ENCODE data around the gene PPP4C.
"Not testable (repeated sequence)": the region's sequence is repeated elsewhere in the genome, so short reads cannot be mapped to it uniquely, and the experiment has no call there.

The PPP4C gene

GRCh38 chr16:30096862-30097563 lies 21.2 kb downstream of the PPP4C start:
- no peak for DNase-seq

DNA sequence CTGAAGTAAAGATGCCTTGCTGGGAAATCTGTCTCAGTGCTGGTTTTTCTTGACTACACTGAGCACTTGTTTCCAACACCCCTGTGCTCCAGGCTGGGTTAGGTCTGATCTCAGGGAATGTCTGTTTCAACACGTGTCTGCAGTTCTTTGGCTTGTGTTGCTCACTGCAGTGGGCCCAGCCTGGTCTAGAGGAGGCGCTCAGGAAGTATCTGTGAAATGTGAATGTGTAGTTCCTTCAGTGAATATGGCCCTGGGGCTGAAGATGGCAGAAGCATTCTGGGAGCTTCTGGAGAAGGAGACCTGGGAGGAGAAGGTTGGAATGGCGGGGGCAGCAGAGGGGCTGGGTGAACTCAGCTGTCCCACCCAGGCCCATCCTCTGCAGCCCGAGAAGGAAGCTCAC lies 28.3 kb downstream of the PPP4C start:
- no peak for DNase-seq

- no peak for DNase-seq
Measured at GRCh38 chr16:30104492-30104891, 28.7 kb downstream of the PPP4C start.

DNA sequence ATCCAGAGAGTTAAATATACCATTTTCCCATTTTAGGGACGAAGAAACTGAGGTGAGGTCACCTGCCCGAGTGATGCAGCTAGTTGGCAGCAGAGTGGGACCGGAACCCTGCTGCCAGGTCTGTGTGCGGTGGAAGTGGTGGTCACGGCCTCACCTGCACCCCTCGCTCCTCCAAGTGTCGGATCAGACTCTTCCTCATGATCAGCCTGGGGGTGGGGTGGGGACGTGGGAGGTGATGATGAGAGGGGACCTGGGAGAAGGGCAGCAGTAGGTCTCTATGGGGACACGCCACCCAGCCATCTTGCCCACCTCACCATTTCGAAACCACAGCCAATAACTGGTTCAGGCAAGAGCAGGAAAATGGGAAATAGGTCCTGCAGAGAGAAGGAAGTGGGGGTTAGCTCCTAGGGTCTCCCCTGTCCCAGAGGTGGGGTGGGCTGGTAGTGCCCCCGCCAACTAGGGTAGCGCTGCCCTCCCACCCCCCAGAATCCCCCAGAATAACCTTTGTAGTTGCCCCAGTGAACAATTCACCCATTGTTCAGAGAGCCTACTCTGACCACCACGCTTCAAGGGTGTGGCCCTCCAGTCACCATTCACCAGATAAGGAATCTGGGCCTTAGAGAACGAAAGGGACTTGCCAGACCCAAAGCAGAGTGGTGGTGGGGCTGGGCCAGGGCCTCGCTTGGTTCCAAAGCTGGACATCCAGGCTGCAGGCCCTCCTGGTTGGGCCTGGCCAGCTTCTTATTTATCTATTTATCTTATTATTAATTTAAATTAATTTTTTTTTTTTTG lies 32.5 kb downstream of the PPP4C start:
- no peak for DNase-seq

DNA sequence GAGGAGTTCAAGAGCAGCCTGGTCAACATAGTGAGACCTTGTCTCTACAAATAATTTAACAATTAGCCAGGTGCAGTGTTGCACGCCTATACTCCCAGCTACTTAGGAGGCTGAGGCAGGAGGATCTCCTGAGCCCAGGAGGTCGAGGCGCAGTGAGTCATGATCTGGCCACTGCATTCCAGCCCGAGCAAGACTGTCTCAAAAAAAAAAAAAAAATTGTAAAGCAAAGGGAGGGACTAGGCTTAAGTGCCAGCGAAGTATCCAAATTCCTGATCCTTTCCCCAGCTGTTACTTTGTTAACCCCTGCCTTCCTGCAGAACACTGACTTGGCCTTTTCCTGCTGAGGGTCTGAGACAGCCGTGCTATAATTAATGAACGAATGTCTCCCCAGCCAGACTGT lies 34.9 kb downstream of the PPP4C start:
- no peak for DNase-seq

DNA sequence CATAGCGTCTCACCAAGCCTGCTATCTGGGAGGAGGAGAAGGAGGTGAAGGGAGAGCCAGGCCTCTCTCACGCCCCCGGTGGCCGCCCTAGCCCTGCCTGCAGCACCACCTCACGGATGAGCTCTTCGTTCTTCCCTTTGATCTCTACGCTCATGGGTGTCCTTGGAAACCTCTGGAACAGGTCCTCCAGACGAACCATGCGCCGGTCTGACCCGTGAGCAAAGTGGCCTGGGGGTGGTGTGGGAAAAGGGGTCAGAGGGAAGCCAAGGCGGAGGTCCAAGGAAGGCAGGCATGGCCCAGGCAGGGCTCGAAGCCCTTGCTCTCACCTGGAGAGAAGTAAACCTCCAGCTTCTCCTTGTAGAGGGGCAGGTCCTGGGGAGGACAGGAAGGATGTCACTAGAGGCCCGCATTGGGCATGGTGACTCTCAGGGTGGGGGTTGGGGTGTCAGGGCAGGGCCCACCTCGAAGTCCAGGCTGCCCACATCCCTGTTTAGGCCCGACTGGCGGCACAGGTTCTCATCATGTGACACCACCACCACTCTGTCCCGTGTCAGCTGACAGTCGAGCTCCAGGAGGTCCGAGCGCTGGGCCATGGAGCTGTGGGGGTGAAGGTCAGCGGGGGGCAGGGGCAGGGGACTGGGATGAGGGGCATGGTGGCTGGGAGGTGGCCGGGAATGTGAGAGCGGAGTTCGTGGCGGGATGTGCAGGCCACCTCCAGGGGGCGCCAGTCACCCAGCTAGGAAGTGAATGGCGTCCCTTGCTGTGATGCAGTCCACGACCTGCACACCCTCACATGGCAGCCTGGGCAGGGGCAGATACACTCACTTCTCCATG lies 36.6 kb downstream of the PPP4C start:
- DNase-seq: peak in 3 of 5 donors; percentile 43 to 67 (median 46)

- no peak for DNase-seq
Measured at GRCh38 chr16:30113031-30113710, 37.4 kb downstream of the PPP4C start, which contains the start of gene GDPD3. TSS of gene GDPD3 (minus strand) at chr16:30113537. CDS start at chr16:30113478, 59 bp downstream.

DNA sequence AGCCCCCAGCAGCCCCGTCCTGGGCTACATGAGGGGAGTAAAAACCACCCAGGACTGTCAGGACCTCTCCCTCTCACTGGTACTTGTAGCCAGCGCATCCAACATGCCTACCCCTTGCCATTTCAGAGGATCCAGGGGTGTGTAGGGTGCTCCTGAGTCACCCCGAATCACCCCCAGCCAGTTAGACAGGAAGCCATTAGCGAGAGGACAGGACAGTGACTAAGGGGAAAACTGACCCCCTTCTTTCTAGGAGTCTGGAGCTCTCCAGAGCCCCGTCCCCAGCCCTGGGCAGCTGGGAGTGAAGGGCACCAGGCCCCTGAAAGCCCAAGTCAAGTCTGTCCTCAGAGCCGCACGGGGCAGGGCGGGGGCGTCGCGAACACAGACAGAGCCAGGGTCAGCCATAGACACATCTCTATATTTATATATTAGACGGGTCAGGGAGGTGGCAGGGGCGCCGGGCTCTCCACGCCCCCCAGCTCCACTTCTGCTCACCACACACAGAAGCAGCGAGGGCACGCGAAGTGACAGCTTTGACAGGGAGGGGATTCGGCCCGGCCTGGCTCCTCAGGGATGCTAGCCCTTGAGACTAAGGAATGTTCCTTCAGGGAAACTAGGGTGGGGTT lies 38.0 kb downstream of the PPP4C start:
- no peak for DNase-seq

GRCh38 chr16:30114411-30114810 lies 38.6 kb downstream of the PPP4C start:
- no peak for DNase-seq

- DNase-seq: not testable (repeated sequence)
Measured at GRCh38 chr16:30114833-30115232, 39.0 kb downstream of the PPP4C start.

- no peak for DNase-seq
Measured at GRCh38 chr16:30115238-30115637, 39.4 kb downstream of the PPP4C start.

- DNase-seq: no peak
Measured at GRCh38 chr16:30116291-30117207, 40.8 kb downstream of the PPP4C start.

GRCh38 chr16:30117768-30118167 lies 42.0 kb downstream of the PPP4C start:
- no peak for DNase-seq

- DNase-seq: no peak
Measured at GRCh38 chr16:30119428-30119827, 43.6 kb downstream of the PPP4C start.

DNA sequence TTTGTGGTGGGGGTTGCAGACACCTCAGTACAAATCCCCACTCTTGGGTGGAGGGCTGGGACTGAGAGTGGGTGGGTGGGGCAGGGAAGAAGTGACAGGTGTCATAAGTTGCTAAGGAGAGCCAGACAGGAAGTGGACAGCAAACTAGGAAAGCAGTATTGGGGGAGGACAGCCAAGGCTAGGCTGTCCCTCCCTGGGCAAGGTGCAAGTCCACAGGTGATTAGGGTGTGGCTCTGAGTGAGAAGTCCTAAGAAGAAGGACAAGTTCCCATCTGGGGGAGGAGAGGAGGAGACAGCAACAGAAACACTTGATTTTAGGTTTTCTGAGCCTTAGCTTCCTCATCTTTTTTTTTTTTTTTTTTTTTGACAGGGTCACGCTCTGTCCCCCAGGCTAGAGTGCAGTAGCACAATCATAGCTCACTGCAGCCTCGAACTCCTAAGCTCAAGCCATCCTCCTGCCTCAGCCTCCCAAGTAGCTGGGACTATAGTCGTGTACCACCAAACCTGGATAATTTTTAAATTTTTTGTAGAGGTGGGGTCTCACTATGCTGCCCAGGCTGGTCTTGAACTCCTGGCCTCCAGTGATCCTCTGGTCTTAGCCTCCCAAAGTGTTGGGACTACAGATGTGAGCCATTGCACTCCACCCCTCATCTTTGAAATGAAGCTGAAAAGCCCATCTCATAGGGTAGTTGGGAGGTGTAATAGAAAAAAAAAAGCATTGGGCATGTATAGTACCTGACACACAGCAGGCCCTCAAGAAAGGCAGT lies 44.7 kb downstream of the PPP4C start:
- DNase-seq: peak in 1 of 5 donors; percentile 15

GRCh38 chr16:30121741-30122571 lies 46.2 kb downstream of the PPP4C start:
- no peak for DNase-seq

GRCh38 chr16:30122604-30123160 lies 46.9 kb downstream of the PPP4C start:
- DNase-seq: peak in 1 of 5 donors; percentile 10

- no peak for DNase-seq
Measured at GRCh38 chr16:30124985-30125379, 49.2 kb downstream of the PPP4C start.

DNA sequence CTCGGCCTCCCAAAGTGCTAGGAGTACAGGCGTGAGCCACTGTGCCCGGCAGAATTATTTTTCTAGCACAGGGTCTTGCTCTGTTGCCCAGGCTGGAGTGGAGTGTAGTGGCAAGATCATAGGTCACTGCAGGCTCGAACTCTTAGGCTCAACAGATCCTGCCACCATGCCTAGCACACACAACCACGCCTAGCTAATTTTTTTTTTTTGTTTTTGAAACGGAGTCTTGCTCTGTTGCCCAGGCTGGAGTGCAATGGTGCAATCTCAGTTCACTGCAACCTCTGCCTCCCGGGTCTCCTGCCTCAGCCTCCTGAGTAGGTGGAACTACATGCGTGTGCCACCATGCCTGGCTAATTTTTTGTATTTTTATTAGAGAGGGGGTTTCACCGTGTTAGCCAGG lies 49.9 kb downstream of the PPP4C start:
- DNase-seq: not testable (repeated sequence)
